HCT116 (cell line): ENCODE results near the gene GCDH.

ENCODE experiments used
- ATF3 ChIP-seq: IDR thresholded peaks from 2 replicates; pipeline ENCODE4 v1.6.1; 2012
- EGR1 ChIP-seq: IDR thresholded peaks from 2 replicates; pipeline ENCODE4 v1.6.1; 2012; ENCODE audit warnings: low read depth
- POLR2A ChIP-seq: IDR thresholded peaks from 2 replicates; pipeline ENCODE4 v1.7.0; 2011; ENCODE audit warnings: borderline replicate concordance; ENCODE audit not compliant: insufficient read depth, insufficient read length; ENCODE audit errors: extremely low read depth
- SP1 ChIP-seq: IDR thresholded peaks from 2 replicates; pipeline ENCODE4 v1.6.1; 2012; ENCODE audit warnings: low read depth
- TF ChIP-seq, protein P1 (sequence below), 3 experiments: fragments of 200-600 bp in 1 of 3; sonication (generic) in 1 of 3; IDR thresholded peaks in 2 of 3; conservative IDR thresholded peaks in 1 of 3; 2 replicates each; pipeline ENCODE4 v1.5.1; 2012 to 2017; ENCODE audit warnings: low read depth in 2 of 3, low read length in 2 of 3, antibody characterized with exemption in 1 of 3, borderline replicate concordance in 1 of 3, control low read depth in 1 of 3, mild to moderate bottlenecking in 1 of 3, mixed read lengths in 1 of 3, mixed run types in 1 of 3, moderate library complexity in 1 of 3; ENCODE audit not compliant: insufficient read depth in 1 of 3
- TF ChIP-seq, protein P2 (sequence below): IDR thresholded peaks from 2 replicates; pipeline ENCODE4 v1.6.1; 2012; ENCODE audit warnings: low read depth
- TF ChIP-seq, protein P3 (sequence below): IDR thresholded peaks from 2 replicates; pipeline ENCODE4 v1.6.1; 2012

- TF ChIP-seq SP1: no peak
- TF ChIP-seq, protein P1, sequence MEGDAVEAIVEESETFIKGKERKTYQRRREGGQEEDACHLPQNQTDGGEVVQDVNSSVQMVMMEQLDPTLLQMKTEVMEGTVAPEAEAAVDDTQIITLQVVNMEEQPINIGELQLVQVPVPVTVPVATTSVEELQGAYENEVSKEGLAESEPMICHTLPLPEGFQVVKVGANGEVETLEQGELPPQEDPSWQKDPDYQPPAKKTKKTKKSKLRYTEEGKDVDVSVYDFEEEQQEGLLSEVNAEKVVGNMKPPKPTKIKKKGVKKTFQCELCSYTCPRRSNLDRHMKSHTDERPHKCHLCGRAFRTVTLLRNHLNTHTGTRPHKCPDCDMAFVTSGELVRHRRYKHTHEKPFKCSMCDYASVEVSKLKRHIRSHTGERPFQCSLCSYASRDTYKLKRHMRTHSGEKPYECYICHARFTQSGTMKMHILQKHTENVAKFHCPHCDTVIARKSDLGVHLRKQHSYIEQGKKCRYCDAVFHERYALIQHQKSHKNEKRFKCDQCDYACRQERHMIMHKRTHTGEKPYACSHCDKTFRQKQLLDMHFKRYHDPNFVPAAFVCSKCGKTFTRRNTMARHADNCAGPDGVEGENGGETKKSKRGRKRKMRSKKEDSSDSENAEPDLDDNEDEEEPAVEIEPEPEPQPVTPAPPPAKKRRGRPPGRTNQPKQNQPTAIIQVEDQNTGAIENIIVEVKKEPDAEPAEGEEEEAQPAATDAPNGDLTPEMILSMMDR (IDR thresholded peaks at IDR 0.05 in 2 of 3, conservative IDR thresholded peaks at IDR 0.05 in 1 of 3; ENCODE audit: borderline replicate concordance in 1 of 3, insufficient read depth in 1 of 3, low read depth in 2 of 3, low read length in 2 of 3): no peak
- TF ChIP-seq, protein P2, sequence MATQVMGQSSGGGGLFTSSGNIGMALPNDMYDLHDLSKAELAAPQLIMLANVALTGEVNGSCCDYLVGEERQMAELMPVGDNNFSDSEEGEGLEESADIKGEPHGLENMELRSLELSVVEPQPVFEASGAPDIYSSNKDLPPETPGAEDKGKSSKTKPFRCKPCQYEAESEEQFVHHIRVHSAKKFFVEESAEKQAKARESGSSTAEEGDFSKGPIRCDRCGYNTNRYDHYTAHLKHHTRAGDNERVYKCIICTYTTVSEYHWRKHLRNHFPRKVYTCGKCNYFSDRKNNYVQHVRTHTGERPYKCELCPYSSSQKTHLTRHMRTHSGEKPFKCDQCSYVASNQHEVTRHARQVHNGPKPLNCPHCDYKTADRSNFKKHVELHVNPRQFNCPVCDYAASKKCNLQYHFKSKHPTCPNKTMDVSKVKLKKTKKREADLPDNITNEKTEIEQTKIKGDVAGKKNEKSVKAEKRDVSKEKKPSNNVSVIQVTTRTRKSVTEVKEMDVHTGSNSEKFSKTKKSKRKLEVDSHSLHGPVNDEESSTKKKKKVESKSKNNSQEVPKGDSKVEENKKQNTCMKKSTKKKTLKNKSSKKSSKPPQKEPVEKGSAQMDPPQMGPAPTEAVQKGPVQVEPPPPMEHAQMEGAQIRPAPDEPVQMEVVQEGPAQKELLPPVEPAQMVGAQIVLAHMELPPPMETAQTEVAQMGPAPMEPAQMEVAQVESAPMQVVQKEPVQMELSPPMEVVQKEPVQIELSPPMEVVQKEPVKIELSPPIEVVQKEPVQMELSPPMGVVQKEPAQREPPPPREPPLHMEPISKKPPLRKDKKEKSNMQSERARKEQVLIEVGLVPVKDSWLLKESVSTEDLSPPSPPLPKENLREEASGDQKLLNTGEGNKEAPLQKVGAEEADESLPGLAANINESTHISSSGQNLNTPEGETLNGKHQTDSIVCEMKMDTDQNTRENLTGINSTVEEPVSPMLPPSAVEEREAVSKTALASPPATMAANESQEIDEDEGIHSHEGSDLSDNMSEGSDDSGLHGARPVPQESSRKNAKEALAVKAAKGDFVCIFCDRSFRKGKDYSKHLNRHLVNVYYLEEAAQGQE: no peak
- TF ChIP-seq, protein P3, sequence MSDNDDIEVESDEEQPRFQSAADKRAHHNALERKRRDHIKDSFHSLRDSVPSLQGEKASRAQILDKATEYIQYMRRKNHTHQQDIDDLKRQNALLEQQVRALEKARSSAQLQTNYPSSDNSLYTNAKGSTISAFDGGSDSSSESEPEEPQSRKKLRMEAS: no peak
- TF ChIP-seq ATF3: no peak
- no peak for TF ChIP-seq EGR1
- no peak for TF ChIP-seq POLR2A
Measured at GRCh38 chr19:12913851-12914690, 23.1 kb downstream of the GCDH start.
